ENCODE measurements around the gene RAPGEFL1. TPM values are rescaled to one million over a fixed set of nuclear protein-coding genes. Genes with fewer than 3 reads are reported as not detected.

Gene RAPGEFL1
- total and polyA plus RNA-seq, 7 donors, result 0.99 to 85.0 (median 4.3) TPM

DNA sequence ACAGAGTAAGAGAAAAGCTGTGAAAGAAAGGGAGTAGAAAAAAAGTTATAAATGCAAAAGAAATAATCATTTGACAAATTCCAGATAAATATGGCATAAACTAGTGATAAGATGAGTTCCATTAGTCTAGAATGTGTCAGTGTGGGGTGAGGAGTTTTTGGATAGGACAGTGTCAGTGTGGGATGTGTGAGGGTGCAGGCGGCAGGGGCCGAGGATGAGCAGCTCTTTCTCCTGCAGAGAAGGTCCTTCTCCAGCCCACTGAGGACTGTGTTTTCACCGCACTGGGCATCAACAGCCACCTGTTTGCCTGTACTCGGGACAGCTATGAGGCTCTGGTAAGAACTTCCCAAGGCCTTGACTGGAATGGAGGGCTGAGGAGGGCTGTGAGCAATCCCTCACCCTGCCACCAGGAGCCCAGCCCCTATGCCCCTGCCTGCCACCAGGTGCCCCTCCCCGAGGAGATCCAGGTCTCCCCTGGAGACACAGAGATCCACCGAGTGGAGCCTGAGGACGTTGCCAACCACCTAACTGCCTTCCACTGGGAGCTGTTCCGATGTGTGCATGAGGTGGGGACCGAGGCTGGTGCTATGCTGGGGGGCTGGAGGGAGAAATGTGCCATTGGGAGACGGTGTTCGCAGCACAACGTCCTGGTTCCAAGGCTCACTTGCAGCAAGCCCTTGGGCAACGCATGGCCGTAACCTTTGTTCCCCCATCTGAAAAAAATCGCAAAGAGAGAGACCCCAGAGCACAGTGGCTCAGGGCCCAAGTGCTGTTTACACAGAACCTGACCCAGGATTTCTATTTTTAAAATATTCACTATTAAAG is 13.1 kb downstream of the RAPGEFL1 start:
- Histone ChIP-seq H3K4me1 (peaks cover 0 to 19% (median 15%) of the 10 kb centered on the region in 4 donors), H3K9me3 (no peaks in the 10 kb centered on the region), H3K4me3 (peak overlapping the region in 3 of 4 donors; percentile 54 to 71 (median 60)), H3K27me3 (no peaks in the 10 kb centered on the region), H3K27ac (peak overlapping the region in 2 of 4 donors; percentile 73 to 82), H3K36me3 (peaks cover 0 to 6% (median 0%) of the 10 kb centered on the region in 4 donors)
- intact Hi-C loops (cut with DNase I), result loop anchor here (1.0 to 2.0 kb wide), 2 partner anchors 77 to 178 kb away; no protein-coding TSS in a partner anchor
- TF ChIP-seq POLR2AphosphoS5 (IDR thresholded peaks at IDR 0.05) (no peak), EP300 (IDR thresholded peaks at IDR 0.05) (no peak), POLR2A (IDR thresholded peaks at IDR 0.05) (no peak)
- TF ChIP-seq, protein P1, sequence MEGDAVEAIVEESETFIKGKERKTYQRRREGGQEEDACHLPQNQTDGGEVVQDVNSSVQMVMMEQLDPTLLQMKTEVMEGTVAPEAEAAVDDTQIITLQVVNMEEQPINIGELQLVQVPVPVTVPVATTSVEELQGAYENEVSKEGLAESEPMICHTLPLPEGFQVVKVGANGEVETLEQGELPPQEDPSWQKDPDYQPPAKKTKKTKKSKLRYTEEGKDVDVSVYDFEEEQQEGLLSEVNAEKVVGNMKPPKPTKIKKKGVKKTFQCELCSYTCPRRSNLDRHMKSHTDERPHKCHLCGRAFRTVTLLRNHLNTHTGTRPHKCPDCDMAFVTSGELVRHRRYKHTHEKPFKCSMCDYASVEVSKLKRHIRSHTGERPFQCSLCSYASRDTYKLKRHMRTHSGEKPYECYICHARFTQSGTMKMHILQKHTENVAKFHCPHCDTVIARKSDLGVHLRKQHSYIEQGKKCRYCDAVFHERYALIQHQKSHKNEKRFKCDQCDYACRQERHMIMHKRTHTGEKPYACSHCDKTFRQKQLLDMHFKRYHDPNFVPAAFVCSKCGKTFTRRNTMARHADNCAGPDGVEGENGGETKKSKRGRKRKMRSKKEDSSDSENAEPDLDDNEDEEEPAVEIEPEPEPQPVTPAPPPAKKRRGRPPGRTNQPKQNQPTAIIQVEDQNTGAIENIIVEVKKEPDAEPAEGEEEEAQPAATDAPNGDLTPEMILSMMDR (IDR thresholded peaks at IDR 0.05), result peak in 2 of 4 experiments; percentile 18 to 19
- no peak for DNase-seq
- WGBS, 2 donors, result 77 to 83% methylated on average over 15 of the region's 15 CpGs

DNA sequence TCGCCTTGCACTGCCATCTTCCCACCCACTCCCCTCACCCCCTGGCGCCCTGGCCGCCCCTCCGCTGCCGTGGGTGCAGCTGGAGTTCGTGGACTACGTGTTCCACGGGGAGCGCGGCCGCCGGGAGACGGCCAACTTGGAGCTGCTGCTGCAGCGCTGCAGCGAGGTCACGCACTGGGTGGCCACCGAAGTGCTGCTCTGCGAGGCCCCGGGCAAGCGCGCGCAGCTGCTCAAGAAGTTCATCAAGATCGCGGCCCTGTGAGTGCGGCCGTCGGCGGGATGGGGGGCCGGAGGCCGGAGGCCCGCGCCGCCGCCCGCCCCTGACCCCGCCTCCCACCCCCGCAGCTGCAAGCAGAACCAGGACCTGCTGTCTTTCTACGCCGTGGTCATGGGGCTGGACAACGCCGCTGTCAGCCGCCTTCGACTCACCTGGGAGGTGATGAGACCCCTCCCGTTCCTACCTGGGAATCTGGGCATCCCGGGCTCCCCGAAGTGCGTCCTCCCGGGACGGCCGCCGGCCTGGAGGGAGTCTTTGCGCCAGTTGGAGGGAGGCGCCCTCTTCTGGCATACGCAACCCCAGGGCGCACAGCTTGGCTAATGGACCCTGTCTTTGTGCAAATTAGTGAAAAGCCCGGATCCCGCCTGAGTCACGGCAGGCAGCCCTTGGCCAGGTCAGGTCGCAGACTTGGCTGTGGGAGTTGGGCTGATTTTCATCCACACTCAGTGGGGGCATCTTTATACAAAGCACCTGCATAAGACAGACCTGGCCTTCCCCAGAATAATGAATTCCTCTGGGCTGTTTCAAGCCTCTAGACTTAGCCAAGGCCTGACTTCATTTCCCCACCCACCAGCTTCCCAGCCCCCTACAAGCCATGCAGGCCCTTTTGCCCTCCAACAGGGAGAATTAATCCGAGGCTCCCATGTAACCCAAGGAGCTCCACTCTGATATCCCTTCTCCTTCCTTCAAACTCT is 14.3 kb downstream of the RAPGEFL1 start:
- WGBS, 2 donors, result 23 to 66% methylated on average over 60 of the region's 60 CpGs
- peak; percentile 12 to 35 (median 28) for TF ChIP-seq POLR2AphosphoS5 (IDR thresholded peaks at IDR 0.05)
- no peak for TF ChIP-seq EP300 (IDR thresholded peaks at IDR 0.05)
- TF ChIP-seq, protein P1 (IDR thresholded peaks at IDR 0.05), result peak; percentile 14 to 65 (median 38)
- Histone ChIP-seq H3K4me3 (peak overlapping the region; percentile 43 to 71 (median 57)), H3K4me1 (peaks cover 0 to 19% (median 15%) of the 10 kb centered on the region in 4 donors), H3K27ac (peak overlapping the region; percentile 59 to 82 (median 72)), H3K9me3 (no peaks in the 10 kb centered on the region), H3K27me3 (no peaks in the 10 kb centered on the region), H3K36me3 (peaks cover 0 to 6% (median 0%) of the 10 kb centered on the region in 4 donors)
- intact Hi-C loops (cut with DNase I), result loop anchor here (1.0 to 2.0 kb wide), 2 partner anchors 78 to 179 kb away; no protein-coding TSS in a partner anchor
- peak; percentile 89 for DNase-seq

DNA sequence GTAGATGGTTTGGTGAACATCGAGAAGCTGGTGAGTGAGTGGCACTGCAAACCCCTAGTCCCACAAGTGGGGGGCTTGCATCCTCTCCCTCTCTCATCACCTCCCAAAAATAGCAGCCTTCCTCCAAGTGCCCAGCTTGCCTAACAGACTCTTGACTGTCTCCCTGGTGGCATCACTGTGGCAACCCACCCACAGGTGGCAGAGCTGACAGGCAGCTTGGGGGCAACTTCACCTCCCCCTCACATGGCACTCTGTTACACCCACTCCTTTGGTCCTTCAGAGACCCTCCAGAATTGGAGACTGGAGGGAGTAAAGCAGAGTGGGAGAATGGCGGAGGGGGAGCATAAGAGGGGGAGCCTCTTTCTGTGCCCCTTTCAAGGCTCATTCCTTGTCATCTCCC is 15.7 kb downstream of the RAPGEFL1 start:
- peaks cover 0 to 6% (median 0%) of the 10 kb centered on the region in 4 donors for H3K36me3 ChIP-seq
- no peaks in the 10 kb centered on the region for H3K9me3 ChIP-seq
- intact Hi-C loops (cut with DNase I), result no loop called here
- no peaks in the 10 kb centered on the region for H3K27me3 ChIP-seq
- no peak for DNase-seq
- WGBS, 2 donors, result 95 to 96% methylated on average over 2 of the region's 2 CpGs
- H3K4me3 ChIP-seq, result no peak overlapping the region
- TF ChIP-seq, protein P1 (IDR thresholded peaks at IDR 0.05), result no peak
- TF ChIP-seq EP300 (IDR thresholded peaks at IDR 0.05), result no peak
- H3K27ac ChIP-seq, result no peak overlapping the region
- H3K4me1 ChIP-seq, result peaks cover 0 to 19% (median 15%) of the 10 kb centered on the region in 4 donors

DNA sequence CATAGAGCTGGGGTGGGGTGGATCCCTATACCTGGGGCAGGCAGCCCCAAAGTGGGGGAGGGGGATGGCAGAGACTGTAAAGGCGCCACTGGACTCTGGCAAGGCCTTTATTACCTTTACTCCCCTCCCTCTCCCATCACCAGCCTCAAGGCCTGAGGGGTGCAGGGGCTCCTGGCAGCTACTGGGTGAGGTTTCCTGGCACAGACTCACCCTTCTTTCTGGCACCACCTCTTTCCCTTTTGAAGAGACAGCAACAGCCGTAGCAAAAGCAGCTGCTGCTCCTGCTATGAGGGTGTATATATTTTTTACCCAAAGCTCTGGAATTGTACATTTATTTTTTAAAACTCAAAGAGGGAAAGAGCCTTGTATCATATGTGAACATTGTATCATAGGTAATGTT is 17.6 kb downstream of the RAPGEFL1 start:
- WGBS, 2 donors, result 31 to 59% methylated on average over 2 of the region's 2 CpGs
- no peaks in the 10 kb centered on the region for H3K27me3 ChIP-seq
- H3K4me3 ChIP-seq, result no peak overlapping the region
- no peaks in the 10 kb centered on the region for H3K9me3 ChIP-seq
- no peak for DNase-seq
- H3K27ac ChIP-seq, result no peak overlapping the region
- peaks cover 0 to 19% (median 15%) of the 10 kb centered on the region in 4 donors for H3K4me1 ChIP-seq
- intact Hi-C loops (cut with DNase I), result no loop called here
- H3K36me3 ChIP-seq, result no peaks in the 10 kb centered on the region
- TF ChIP-seq POLR2AphosphoS5 (IDR thresholded peaks at IDR 0.05) (no peak), POLR2A (IDR thresholded peaks at IDR 0.05) (no peak), EP300 (IDR thresholded peaks at IDR 0.05) (no peak)
- TF ChIP-seq, protein P1 (IDR thresholded peaks at IDR 0.05), result no peak
